ENCODE results near the gene SYNJ1. TPM values are rescaled to one million over a fixed set of nuclear protein-coding genes. Genes with fewer than 3 reads are reported as not detected.
"Not testable (repeated sequence)": the region's sequence is repeated elsewhere in the genome, so short reads cannot be mapped to it uniquely, and the experiment has no call there.

Gene SYNJ1
- total RNA-seq, 4 donors from 2014 or later = 4.3 to 20.3 (median 9.6) TPM

- TF ChIP-seq POLR2AphosphoS5 (IDR thresholded peaks at IDR 0.05) (no peak), CTCF (IDR thresholded peaks at IDR 0.05) (no peak), EP300 (IDR thresholded peaks at IDR 0.05) (no peak), POLR2A (IDR thresholded peaks at IDR 0.05) (no peak)
- Histone ChIP-seq H3K36me3 (peaks cover 11% of the 10 kb centered on the region), H3K27ac (peak overlapping the region; percentile 92), H3K27me3 (no peaks in the 10 kb centered on the region), H3K4me1 (peaks cover 19% of the 10 kb centered on the region), H3K4me3 (peak overlapping the region; percentile 89), H3K9me3 (no peaks in the 10 kb centered on the region)
- no peak for DNase-seq (ENCODE audit: low spot score in 2 of 2)
- 78% methylated on average over 16 of the region's 16 CpGs for WGBS
These were observed 114.3 kb downstream of the SYNJ1 start for GRCh38 chr21:32613436-32614043.

- peak overlapping the region; percentile 89 for H3K4me3 ChIP-seq
- H3K36me3 ChIP-seq = peaks cover 15% of the 10 kb centered on the region
- H3K9me3 ChIP-seq = no peaks in the 10 kb centered on the region
- H3K27me3 ChIP-seq = no peaks in the 10 kb centered on the region
- TF ChIP-seq POLR2AphosphoS5 (IDR thresholded peaks at IDR 0.05) (no peak), CTCF (IDR thresholded peaks at IDR 0.05) (no peak), POLR2A (IDR thresholded peaks at IDR 0.05) (no peak), EP300 (IDR thresholded peaks at IDR 0.05) (no peak)
- DNase-seq (ENCODE audit: low spot score in 2 of 2) = no peak
- peaks cover 19% of the 10 kb centered on the region for H3K4me1 ChIP-seq
- WGBS = 5% methylated on average over 10 of the region's 15 CpGs
- H3K27ac ChIP-seq = peak overlapping the region; percentile 92
These were observed 114.8 kb downstream of the SYNJ1 start for GRCh38 chr21:32612999-32613337.

GRCh38 chr21:32612075-32612998, 115.5 kb downstream of the SYNJ1 start, which contains the start of gene CFAP298:
Gene CFAP298 (minus strand): TSS chr21:32612377. CDS start chr21:32612243, 134 bp downstream.
- peak within 1 kb of the TSS; percentile 92 for H3K27ac ChIP-seq
- H3K4me3 ChIP-seq = peak within 1 kb of the TSS; percentile 89
- H3K36me3 ChIP-seq = peaks cover 21% of the 10 kb centered on the region
- WGBS = 0% methylated on average over 31 of the region's 81 CpGs
- no peak for TF ChIP-seq CTCF (IDR thresholded peaks at IDR 0.05)
- no peak for TF ChIP-seq POLR2A (IDR thresholded peaks at IDR 0.05)
- no peak for TF ChIP-seq EP300 (IDR thresholded peaks at IDR 0.05)
- peak in 2 of 3 donors; percentile 79 to 81 for TF ChIP-seq POLR2AphosphoS5 (IDR thresholded peaks at IDR 0.05)
- peaks cover 19% of the 10 kb centered on the region for H3K4me1 ChIP-seq
- peak; percentile 92 to 94 for DNase-seq (ENCODE audit: low spot score in 2 of 2)
- no peaks in the 10 kb centered on the region for H3K9me3 ChIP-seq
- no peaks in the 10 kb centered on the region for H3K27me3 ChIP-seq

GRCh38 chr21:32611471-32611997, 116.3 kb downstream of the SYNJ1 start:
- DNase-seq (ENCODE audit: low spot score in 2 of 2) = no peak
- under 1% methylated on average over 28 of the region's 28 CpGs for WGBS
- H3K9me3 ChIP-seq = no peaks in the 10 kb centered on the region
- peak overlapping the region; percentile 92 for H3K27ac ChIP-seq
- H3K36me3 ChIP-seq = peaks cover 29% of the 10 kb centered on the region
- no peaks in the 10 kb centered on the region for H3K27me3 ChIP-seq
- peak overlapping the region; percentile 89 for H3K4me3 ChIP-seq
- H3K4me1 ChIP-seq = peaks cover 19% of the 10 kb centered on the region
- TF ChIP-seq POLR2AphosphoS5 (IDR thresholded peaks at IDR 0.05) (no peak), CTCF (IDR thresholded peaks at IDR 0.05) (no peak), EP300 (IDR thresholded peaks at IDR 0.05) (no peak), POLR2A (IDR thresholded peaks at IDR 0.05) (no peak)

- DNase-seq (ENCODE audit: low spot score in 2 of 2); H3K27me3 ChIP-seq; H3K9me3 ChIP-seq; H3K27ac ChIP-seq: not testable (repeated sequence)
- Histone ChIP-seq H3K4me1 (peaks cover 19% of the 10 kb centered on the region), H3K4me3 (peak overlapping the region; percentile 89), H3K36me3 (peaks cover 35% of the 10 kb centered on the region)
- 86% methylated on average over 17 of the region's 17 CpGs for WGBS
These were observed 116.9 kb downstream of the SYNJ1 start for GRCh38 chr21:32610940-32611339.
